NT2/D1 (cell line): Measurements from ENCODE around the gene SNTG2.

Source experiments
- DNase-seq: peaks from one replicate; pipeline ENCODE4 v3.0.0-alpha.2; 2011; ENCODE audit warnings: low read depth, low spot score
- H3K27me3 ChIP-seq: 2 replicates; pipeline ENCODE4 v1.6.0; 2011; ENCODE audit warnings: mild to moderate bottlenecking; ENCODE audit not compliant: insufficient read length, insufficient read depth
- H3K36me3 ChIP-seq: 2 replicates; pipeline ENCODE4 v1.6.1; 2011; ENCODE audit warnings: mild to moderate bottlenecking, low read length, mixed read lengths; ENCODE audit not compliant: insufficient read depth, insufficient read length
- H3K4me1 ChIP-seq: 2 replicates; pipeline ENCODE4 v1.5.1; 2011; ENCODE audit not compliant: insufficient read depth, insufficient read length
- H3K4me3 ChIP-seq: 2 replicates; pipeline ENCODE4 v1.5.1; 2011; ENCODE audit warnings: low read depth; ENCODE audit not compliant: insufficient read length
- H3K9ac ChIP-seq: 2 replicates; pipeline ENCODE4 v1.6.0; 2011; ENCODE audit warnings: low read depth; ENCODE audit not compliant: insufficient read length
- H3K9me3 ChIP-seq: 2 replicates; pipeline ENCODE4 v1.5.1; 2011; ENCODE audit warnings: mild to moderate bottlenecking, low read length; ENCODE audit not compliant: insufficient read depth
- SUZ12 ChIP-seq: IDR thresholded peaks from 2 replicates; pipeline ENCODE4 v1.6.1; 2011; ENCODE audit not compliant: insufficient read length, insufficient read depth; ENCODE audit errors: extremely low read depth
- YY1 ChIP-seq: IDR thresholded peaks from 2 replicates; pipeline ENCODE4 v1.6.1; 2011; ENCODE audit not compliant: insufficient read length, insufficient read depth
- ZNF274 ChIP-seq: IDR thresholded peaks from 2 replicates; pipeline ENCODE4 v1.6.1; 2011; ENCODE audit warnings: mild to moderate bottlenecking, low read depth, low read length

Gene SNTG2

DNA sequence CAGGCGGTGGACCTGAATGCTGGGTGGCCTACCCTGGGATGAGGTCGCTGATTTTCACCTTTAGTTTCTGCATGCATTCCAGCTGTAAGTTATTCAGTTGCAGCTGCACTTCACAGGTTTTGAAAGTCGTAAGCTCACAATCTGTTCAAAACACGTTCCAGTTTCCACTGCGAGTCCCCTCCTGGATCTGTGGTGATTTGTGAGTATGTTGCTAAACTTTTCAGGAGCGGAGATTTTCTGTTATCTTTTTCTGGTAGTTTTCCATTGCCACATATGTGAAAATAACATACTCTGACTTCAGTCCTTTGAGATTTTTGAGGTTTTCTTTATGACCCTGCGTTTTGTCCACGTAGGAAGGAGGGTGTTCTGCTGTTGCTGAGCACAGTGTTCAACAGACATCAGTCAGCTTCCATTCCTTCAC lies 102.1 kb downstream of the SNTG2 start:
- DNase-seq: no peak
- no peak for TF ChIP-seq YY1
- TF ChIP-seq ZNF274: no peak
- TF ChIP-seq SUZ12: no peak
- H3K9ac ChIP-seq: no peak overlapping the region

DNA sequence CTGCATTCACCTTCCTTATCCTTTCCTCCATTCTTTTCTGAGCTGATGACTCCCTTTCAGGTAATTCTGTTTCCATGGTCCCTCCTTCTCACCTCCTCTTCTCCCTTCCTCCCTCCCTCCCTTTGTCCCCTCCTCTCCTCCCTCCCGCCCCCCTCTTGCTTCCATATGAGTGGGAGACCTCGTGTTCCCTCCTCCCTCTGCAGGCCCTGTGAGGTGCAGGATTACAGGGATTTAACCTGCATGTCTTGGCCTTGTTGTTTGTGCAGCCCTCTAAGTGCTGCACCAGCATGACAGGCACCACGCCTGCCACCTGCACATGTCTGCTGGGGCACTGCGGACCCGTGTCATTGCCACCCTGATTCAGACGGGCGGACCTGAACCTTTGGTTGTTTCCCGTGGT lies 103.1 kb downstream of the SNTG2 start:
- TF ChIP-seq SUZ12: no peak
- no peak for TF ChIP-seq ZNF274
- TF ChIP-seq YY1: no peak
- H3K9me3 ChIP-seq: no peaks in the 10 kb centered on the region
- H3K27me3 ChIP-seq: no peaks in the 10 kb centered on the region
- H3K9ac ChIP-seq: no peak overlapping the region
- H3K4me1 ChIP-seq: peaks cover 2% of the 10 kb centered on the region
- H3K4me3 ChIP-seq: no peak overlapping the region
- DNase-seq: no peak
- H3K36me3 ChIP-seq: no peaks in the 10 kb centered on the region

More for the DNA sequence above, 102.1 kb downstream of the SNTG2 start:
- Histone ChIP-seq H3K36me3 (no peaks in the 10 kb centered on the region), H3K4me3 (no peak overlapping the region), H3K27me3 (no peaks in the 10 kb centered on the region), H3K9me3 (no peaks in the 10 kb centered on the region), H3K4me1 (peaks cover 2% of the 10 kb centered on the region)

DNA sequence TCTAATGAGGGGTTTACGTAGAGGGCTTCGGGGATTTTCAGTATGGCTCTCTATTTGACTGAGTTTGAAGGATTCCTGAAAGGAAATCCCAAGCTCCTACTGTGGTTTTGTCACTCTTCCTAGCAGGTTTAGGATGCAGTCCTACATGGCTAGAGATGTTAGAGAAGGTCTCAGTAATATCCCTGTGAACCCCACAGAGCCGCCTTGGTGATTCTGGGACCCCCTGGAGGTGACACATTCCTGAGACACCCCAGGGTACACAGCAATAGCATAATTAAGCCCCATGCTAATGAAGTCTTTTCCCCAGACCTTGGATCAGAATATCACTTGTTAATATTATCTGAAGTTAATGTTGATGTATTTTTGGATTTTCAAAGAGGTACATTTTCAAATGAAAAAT lies 103.8 kb downstream of the SNTG2 start:
- Histone ChIP-seq H3K4me1 (peaks cover 2% of the 10 kb centered on the region), H3K9me3 (no peaks in the 10 kb centered on the region), H3K36me3 (no peaks in the 10 kb centered on the region), H3K27me3 (no peaks in the 10 kb centered on the region), H3K4me3 (no peak overlapping the region), H3K9ac (no peak overlapping the region)
- no peak for TF ChIP-seq YY1
- TF ChIP-seq ZNF274: no peak
- no peak for TF ChIP-seq SUZ12
- no peak for DNase-seq

DNA sequence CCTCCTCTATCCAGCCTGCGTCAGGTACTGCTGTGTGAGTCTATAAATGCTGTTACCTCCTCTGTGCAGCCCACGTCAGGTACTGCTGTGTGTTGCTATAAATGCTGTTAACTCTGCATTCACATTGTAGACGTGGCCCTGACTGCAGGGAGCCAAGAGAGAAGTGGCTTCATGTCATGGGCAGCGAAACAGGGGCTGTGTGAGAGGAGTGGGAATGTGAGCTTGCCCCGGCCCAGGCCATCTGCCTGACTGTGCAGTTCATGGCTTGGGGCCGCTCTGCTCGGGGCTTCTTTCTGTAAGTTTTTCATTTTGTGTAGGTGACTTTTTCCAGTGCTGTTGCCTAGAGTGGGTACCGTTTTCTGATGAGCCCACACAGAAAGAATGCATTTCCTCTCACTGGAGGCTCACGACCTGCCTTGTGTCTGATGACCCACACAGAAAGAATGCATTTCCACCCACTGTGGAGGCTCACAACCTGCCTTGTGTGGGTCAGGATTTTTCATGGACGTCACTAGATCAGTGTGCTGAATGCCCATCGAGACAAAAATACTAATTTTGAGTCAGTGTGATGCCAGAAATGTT lies 104.5 kb downstream of the SNTG2 start:
- H3K36me3 ChIP-seq: no peaks in the 10 kb centered on the region

DNA sequence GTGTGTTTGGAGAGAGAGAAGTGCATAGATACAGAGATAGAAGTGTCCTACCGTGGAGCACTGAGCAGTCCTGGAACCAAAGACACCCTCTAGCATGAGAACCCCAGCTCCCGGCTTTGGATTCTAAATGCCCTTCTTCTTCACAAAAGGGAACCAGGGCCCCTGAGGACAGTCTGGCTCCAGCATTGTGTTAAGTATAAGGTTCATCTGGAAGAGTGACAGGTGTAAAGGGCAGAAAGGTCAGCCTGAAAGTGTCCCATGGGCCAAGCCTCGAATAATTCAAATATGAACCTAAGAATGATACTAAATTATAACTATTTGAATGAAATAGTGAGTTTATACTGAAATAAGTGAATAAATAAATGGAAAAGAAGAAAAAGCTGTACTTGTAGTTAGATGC lies 109.7 kb downstream of the SNTG2 start:
- no peaks in the 10 kb centered on the region for H3K9me3 ChIP-seq
- no peaks in the 10 kb centered on the region for H3K36me3 ChIP-seq
- DNase-seq: no peak
- H3K4me3 ChIP-seq: no peak overlapping the region
- no peaks in the 10 kb centered on the region for H3K4me1 ChIP-seq
- no peak for TF ChIP-seq YY1
- no peak for TF ChIP-seq SUZ12
- no peak for TF ChIP-seq ZNF274
- H3K27me3 ChIP-seq: no peaks in the 10 kb centered on the region
- no peak overlapping the region for H3K9ac ChIP-seq

More for the DNA sequence above, 104.5 kb downstream of the SNTG2 start:
- peaks cover 2% of the 10 kb centered on the region for H3K4me1 ChIP-seq
- no peaks in the 10 kb centered on the region for H3K27me3 ChIP-seq
- H3K9me3 ChIP-seq: no peaks in the 10 kb centered on the region
- DNase-seq: no peak
- no peak overlapping the region for H3K4me3 ChIP-seq
- TF ChIP-seq SUZ12: no peak
- no peak for TF ChIP-seq ZNF274
- no peak for TF ChIP-seq YY1
- no peak overlapping the region for H3K9ac ChIP-seq

DNA sequence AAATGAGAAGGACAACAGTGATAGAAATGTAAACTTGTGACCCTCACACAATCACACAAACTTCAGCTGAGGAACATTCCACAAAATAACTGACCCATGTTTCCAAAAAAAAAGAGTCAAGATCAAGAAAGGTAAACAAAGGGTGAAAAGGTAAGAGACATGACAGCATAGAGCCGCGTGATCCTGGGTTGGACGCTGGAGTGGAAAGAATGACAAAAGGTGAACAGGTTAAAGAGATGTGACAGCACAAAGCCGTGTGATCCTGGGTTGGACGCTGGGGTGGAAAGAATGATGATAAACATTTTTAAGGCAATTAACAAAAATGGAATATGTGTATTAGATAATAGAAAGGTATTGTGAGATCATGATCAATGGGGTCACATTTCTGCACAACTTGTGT lies 110.3 kb downstream of the SNTG2 start:
- Histone ChIP-seq H3K27me3 (no peaks in the 10 kb centered on the region), H3K36me3 (no peaks in the 10 kb centered on the region), H3K9me3 (no peaks in the 10 kb centered on the region), H3K4me3 (no peak overlapping the region), H3K9ac (no peak overlapping the region), H3K4me1 (no peaks in the 10 kb centered on the region)
- DNase-seq: no peak
- TF ChIP-seq YY1 (no peak), SUZ12 (no peak), ZNF274 (no peak)

DNA sequence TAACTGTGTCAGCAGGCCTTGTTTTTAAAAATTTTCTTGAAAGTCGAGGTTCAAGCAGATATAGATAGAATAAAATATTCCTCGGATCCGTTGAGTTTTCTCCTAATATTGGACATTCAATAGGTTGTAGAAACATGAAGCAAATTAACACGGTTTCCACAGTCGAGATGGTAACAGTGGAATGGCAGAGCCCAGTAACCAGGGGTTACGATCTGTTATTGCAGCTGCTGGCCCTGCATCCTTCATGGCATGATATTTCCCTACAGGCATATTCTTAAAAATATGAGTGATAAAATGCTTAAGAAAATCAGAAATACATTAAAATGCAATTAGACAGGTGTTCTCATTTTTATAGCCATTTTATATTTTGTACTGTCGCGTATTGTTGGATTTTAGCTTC lies 117.6 kb downstream of the SNTG2 start:
- TF ChIP-seq SUZ12 (no peak), YY1 (no peak)
- no peak for DNase-seq
- H3K4me1 ChIP-seq: no peaks in the 10 kb centered on the region

DNA sequence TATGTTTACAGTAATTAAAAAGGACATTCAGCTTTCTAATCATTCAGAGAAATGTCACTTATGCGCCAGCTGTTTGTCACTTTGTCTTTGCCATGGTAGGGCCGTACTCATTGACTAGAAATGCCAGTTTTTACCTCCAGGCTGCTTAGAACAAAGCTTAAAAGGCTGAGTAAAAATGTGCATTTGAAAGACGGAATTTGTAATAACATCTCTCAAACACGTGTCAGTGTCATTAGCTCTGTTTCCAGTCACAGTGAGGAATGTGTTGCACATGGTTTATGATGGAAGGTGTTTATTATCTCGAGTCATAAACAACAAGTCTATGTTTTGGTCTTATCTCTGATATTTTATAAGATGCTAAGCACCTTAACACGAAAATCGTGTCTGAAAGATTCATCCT lies 118.2 kb downstream of the SNTG2 start:
- TF ChIP-seq YY1: no peak
- no peak for TF ChIP-seq SUZ12
- TF ChIP-seq ZNF274: no peak
- Histone ChIP-seq H3K9ac (no peak overlapping the region), H3K27me3 (no peaks in the 10 kb centered on the region), H3K9me3 (no peaks in the 10 kb centered on the region), H3K4me1 (no peaks in the 10 kb centered on the region), H3K36me3 (no peaks in the 10 kb centered on the region), H3K4me3 (no peak overlapping the region)
- DNase-seq: no peak

More for the DNA sequence above, 117.6 kb downstream of the SNTG2 start:
- Histone ChIP-seq H3K27me3 (no peaks in the 10 kb centered on the region), H3K4me3 (no peak overlapping the region), H3K36me3 (no peaks in the 10 kb centered on the region), H3K9ac (no peak overlapping the region), H3K9me3 (no peaks in the 10 kb centered on the region)
